ENCODE results near the gene TCAIM. TPM values are rescaled to one million over a fixed set of nuclear protein-coding genes. Genes with fewer than 3 reads are reported as not detected.
A peak's percentile ranks its signal among the peaks of the same experiment; 100 is the strongest.

TCAIM gene
- total and polyA plus RNA-seq, 12 donors = 13.5 to 43.9 (median 33.3) TPM

DNA sequence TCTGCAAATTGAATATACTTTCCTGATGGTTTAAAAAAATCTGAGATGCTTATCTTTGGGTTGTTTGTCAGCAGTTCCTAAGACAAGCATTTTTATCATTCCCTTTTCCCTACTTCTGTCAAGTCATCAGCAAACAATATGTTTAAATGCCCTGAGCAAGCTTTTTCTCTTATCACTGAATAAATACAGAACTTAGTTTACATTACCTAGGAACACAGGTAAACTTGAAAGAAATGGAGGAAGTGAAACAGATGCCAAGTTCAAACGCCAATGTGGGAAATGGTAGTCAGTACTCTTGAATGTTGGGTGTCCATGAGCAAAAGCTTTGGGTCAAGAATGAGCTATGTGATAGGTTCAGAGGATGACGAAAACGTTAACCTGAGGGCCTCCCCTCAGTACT is 17.2 kb upstream of the TCAIM start:
- no peaks in the 10 kb centered on the region for H3K9me3 ChIP-seq
- H3K36me3 ChIP-seq = no peaks in the 10 kb centered on the region
- 59 to 63% methylated on average over 3 of the region's 3 CpGs for WGBS, 2 donors

DNA sequence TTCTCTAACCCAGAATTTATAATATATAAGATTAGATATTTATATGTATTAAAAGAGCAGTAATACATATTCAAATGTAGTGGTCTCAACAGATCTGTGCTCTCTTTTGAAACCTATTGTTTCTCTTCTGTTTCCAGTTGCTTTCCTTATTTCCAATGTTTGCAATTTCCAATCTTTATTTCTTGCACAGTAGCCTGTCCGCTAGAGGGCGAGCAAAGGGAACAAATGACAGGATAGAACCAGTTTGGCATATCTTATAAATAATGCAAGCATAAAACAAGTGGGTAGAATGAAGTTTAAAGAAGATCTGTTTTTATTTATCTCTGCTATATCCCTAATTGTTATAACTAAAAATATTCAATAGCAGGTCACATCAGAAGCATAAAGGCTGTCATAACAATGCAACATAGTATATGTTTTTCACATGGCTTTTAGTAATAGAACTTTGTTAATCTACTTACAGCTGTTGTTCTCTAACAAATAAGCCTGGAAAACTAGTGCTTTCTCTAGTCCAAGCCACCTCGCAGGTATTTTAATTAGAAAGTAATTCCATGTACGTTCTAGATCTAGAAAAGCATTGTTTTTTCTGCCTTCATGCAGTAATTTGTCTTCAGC is 15.1 kb upstream of the TCAIM start:
- intact Hi-C loops (cut with DNase I) = loop anchor here in 6 of 10 donors (2.0 to 10.0 kb wide), 8 partner anchors 151 to 601 kb away; partner anchors contain the start of gene ZNF445 (in 3 of the 6)
- H3K27me3 ChIP-seq = peaks cover 0 to 4% (median 0%) of the 10 kb centered on the region in 7 donors
- no peaks in the 10 kb centered on the region for H3K9me3 ChIP-seq
- no peak overlapping the region for H3K4me3 ChIP-seq
- TF ChIP-seq, protein P1, sequence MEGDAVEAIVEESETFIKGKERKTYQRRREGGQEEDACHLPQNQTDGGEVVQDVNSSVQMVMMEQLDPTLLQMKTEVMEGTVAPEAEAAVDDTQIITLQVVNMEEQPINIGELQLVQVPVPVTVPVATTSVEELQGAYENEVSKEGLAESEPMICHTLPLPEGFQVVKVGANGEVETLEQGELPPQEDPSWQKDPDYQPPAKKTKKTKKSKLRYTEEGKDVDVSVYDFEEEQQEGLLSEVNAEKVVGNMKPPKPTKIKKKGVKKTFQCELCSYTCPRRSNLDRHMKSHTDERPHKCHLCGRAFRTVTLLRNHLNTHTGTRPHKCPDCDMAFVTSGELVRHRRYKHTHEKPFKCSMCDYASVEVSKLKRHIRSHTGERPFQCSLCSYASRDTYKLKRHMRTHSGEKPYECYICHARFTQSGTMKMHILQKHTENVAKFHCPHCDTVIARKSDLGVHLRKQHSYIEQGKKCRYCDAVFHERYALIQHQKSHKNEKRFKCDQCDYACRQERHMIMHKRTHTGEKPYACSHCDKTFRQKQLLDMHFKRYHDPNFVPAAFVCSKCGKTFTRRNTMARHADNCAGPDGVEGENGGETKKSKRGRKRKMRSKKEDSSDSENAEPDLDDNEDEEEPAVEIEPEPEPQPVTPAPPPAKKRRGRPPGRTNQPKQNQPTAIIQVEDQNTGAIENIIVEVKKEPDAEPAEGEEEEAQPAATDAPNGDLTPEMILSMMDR (IDR thresholded peaks at IDR 0.05) = peak; percentile 64 to 88 (median 79)
- DNase-seq = peak; percentile 21 to 69
- peak in 3 of 8 donors; percentile 33 to 48 (median 45) for ATAC-seq
- no peaks in the 10 kb centered on the region for H3K4me1 ChIP-seq
- no peaks in the 10 kb centered on the region for H3K36me3 ChIP-seq
- no peak overlapping the region for H3K27ac ChIP-seq
- 5 to 6% methylated on average over 4 of the region's 4 CpGs for WGBS, 2 donors

More for the DNA sequence above, 17.2 kb upstream of the TCAIM start:
- intact Hi-C loops (cut with DNase I) = loop anchor here in 5 of 10 donors (5.0 to 10.0 kb wide), 7 partner anchors 153 to 603 kb away; partner anchors contain the start of gene ZNF445 (in 3 of the 5)
- no peak overlapping the region for H3K4me3 ChIP-seq
- no peak overlapping the region for H3K27ac ChIP-seq
- DNase-seq (no peak), ATAC-seq (no peak)
- H3K27me3 ChIP-seq = peaks cover 0 to 16% (median 4%) of the 10 kb centered on the region in 7 donors
- TF ChIP-seq, protein P1 (IDR thresholded peaks at IDR 0.05) = no peak
- H3K4me1 ChIP-seq = no peaks in the 10 kb centered on the region

- peaks cover 0 to 3% (median 0%) of the 10 kb centered on the region in 7 donors for H3K27me3 ChIP-seq
- ATAC-seq (no peak), DNase-seq (no peak)
- no peak overlapping the region for H3K4me3 ChIP-seq
- no peak overlapping the region for H3K27ac ChIP-seq
- H3K9me3 ChIP-seq = no peaks in the 10 kb centered on the region
- H3K4me1 ChIP-seq = no peaks in the 10 kb centered on the region
- intact Hi-C loops (cut with DNase I) = loop anchor here in 5 of 10 donors (5.0 to 10.0 kb wide), 7 partner anchors 150 to 600 kb away; partner anchors contain the start of gene ZNF445 (in 3 of the 5)
- H3K36me3 ChIP-seq = no peaks in the 10 kb centered on the region
- TF ChIP-seq, protein P1 (IDR thresholded peaks at IDR 0.05) = no peak
Measured at GRCh38 chr3:44324584-44324983, 14.0 kb upstream of the TCAIM start.

GRCh38 chr3:44326019-44326418 is 12.5 kb upstream of the TCAIM start:
- Histone ChIP-seq H3K4me3 (no peak overlapping the region), H3K27me3 (no peaks in the 10 kb centered on the region), H3K9me3 (no peaks in the 10 kb centered on the region), H3K27ac (peak overlapping the region in 3 of 10 donors; percentile 16 to 42 (median 28)), H3K36me3 (no peaks in the 10 kb centered on the region), H3K4me1 (no peaks in the 10 kb centered on the region)
- intact Hi-C loops (cut with DNase I) = loop anchor here in 4 of 10 donors (10.0 kb wide), 4 partner anchors 149 to 599 kb away; partner anchors contain the start of gene ZNF445 (in 2 of the 4)
- DNase-seq = no peak
- TF ChIP-seq, protein P1 (IDR thresholded peaks at IDR 0.05) = no peak
- 8 to 14% methylated on average over 2 of the region's 2 CpGs for WGBS, 2 donors
- peak in 2 of 8 donors; percentile 35 to 67 for ATAC-seq
